Panc1 (cell line): ENCODE measurements around the gene AGBL1. TPM values are rescaled to one million over a fixed set of nuclear protein-coding genes. Genes with fewer than 3 reads are reported as not detected.

Experiments used
- ATAC-seq: fragments of 200-7000 bp; cut with Tn5 transposase; 2 replicates; pipeline ENCODE4 v1.9.1; 2020; ENCODE audit warnings: mild to moderate bottlenecking, moderate library complexity
- BruUV-seq: library from RNA; stranded (reverse); fragments of 400-500 nt; replicated peaks from 2 replicates; lab custom pipeline; 2021; lab: Mats Ljungman, UMichigan
- CTCF ChIA-PET: fragments of 300-600 bp; sonication (Branson Sonifier 250); formaldehyde crosslinking; loops from one replicate; lab custom pipeline; 2022; ENCODE audit warnings: antibody characterized with exemption; lab: Charles Lee
- POLR2A ChIA-PET: fragments of 300-600 bp; sonication (Branson Sonifier 250); formaldehyde crosslinking; loops from one replicate; lab custom pipeline; 2022; ENCODE audit warnings: antibody characterized with exemption; lab: Charles Lee
- DNase-seq: peaks from one replicate; pipeline ENCODE4 v3.0.0-alpha.2; 2010; ENCODE audit warnings: low read depth, low spot score
- H3K27ac ChIP-seq: 2 replicates; pipeline ENCODE4 v1.5.1; 2011; ENCODE audit warnings: mild to moderate bottlenecking, low read length, inconsistent platforms
- H3K27me3 ChIP-seq: fragments of 200-500 bp; sonication (Bioruptor generic); 2 replicates; pipeline ENCODE4 v1.6.0; 2014; ENCODE audit warnings: low read length, inconsistent platforms; ENCODE audit not compliant: control insufficient read depth, insufficient read depth
- H3K36me3 ChIP-seq: fragments of 200-500 bp; sonication (Bioruptor generic); 2 replicates; pipeline ENCODE4 v1.5.1; 2014; ENCODE audit warnings: inconsistent platforms, mild to moderate bottlenecking, low read length, moderate library complexity; ENCODE audit not compliant: control insufficient read depth, insufficient read depth
- H3K4me1 ChIP-seq: 2 replicates; pipeline ENCODE4 v1.5.1; 2011; ENCODE audit warnings: inconsistent platforms, mild to moderate bottlenecking, low read length, moderate library complexity; ENCODE audit not compliant: control insufficient read depth, insufficient read depth
- H3K4me3 ChIP-seq, 2 experiments: 2 replicates each; pipeline ENCODE4 v1.5.1; 2011 to 2012; ENCODE audit warnings: low read depth in 2 of 2, low read length in 2 of 2, mild to moderate bottlenecking in 2 of 2, inconsistent platforms in 1 of 2, moderate library complexity in 1 of 2
- H3K9me3 ChIP-seq: fragments of 200-500 bp; sonication (Bioruptor generic); 2 replicates; pipeline ENCODE4 v1.5.1; 2014; ENCODE audit warnings: low read depth, mild to moderate bottlenecking, inconsistent platforms, low read length, moderate library complexity; ENCODE audit not compliant: control insufficient read depth, insufficient read depth
- CTCF ChIP-seq: fragments of 450-650 bp; IDR thresholded peaks from 2 replicates; pipeline ENCODE4 v1.5.1; 2017; ENCODE audit warnings: mild to moderate bottlenecking
- POLR2AphosphoS5 ChIP-seq: IDR thresholded peaks from 2 replicates; pipeline ENCODE4 v1.6.1; 2012; ENCODE audit warnings: mild to moderate bottlenecking, low read depth, low read length, moderate library complexity
- REST ChIP-seq, 2 experiments: IDR thresholded peaks; 2 replicates each; pipeline ENCODE4 v1.6.1; 2011 to 2012; ENCODE audit warnings: low read depth in 2 of 2, control low read depth in 1 of 2, low read length in 1 of 2, mild to moderate bottlenecking in 1 of 2, moderate library complexity in 1 of 2; ENCODE audit not compliant: insufficient read depth in 1 of 2
- SIN3A ChIP-seq: IDR thresholded peaks from 2 replicates; pipeline ENCODE4 v1.6.1; 2012; ENCODE audit warnings: low read depth, mild to moderate bottlenecking, low read length, moderate library complexity, borderline replicate concordance; ENCODE audit not compliant: insufficient read depth
- TCF7L2 ChIP-seq: IDR thresholded peaks from 2 replicates; pipeline ENCODE4 v1.6.1; 2011; ENCODE audit warnings: mild to moderate bottlenecking, low read depth, low read length, inconsistent platforms
- in situ Hi-C: cut with HindIII; loops from 2 replicates; pipeline ENCODE4 v1.10.0; 2016; ENCODE audit warnings: low sequenced_read_pairs, low pct_unique_long_range_greater_than_20kb
- intact Hi-C: fragments of 100-400 bp; cut with micrococcal nuclease; formaldehyde crosslinking; loops from one replicate; pipeline ENCODE4 v1.10.0; 2022; ENCODE audit not compliant: unreplicated experiment
- total RNA-seq: library from RNA; stranded (reverse); gene quantifications from one replicate; pipeline ENCODE4 v1.2.1, GENCODE V29; 2021; ENCODE audit not compliant: unreplicated experiment

The AGBL1 gene
- total RNA-seq, 1 experiment from 2014 or later: not detected

GRCh38 chr15:86609275-86609674 lies 529.6 kb downstream of the AGBL1 start:
- CTCF ChIA-PET: no interaction called here
- TF ChIP-seq SIN3A: no peak
- TF ChIP-seq REST (IDR thresholded peaks at IDR 0.05; ENCODE audit: insufficient read depth in 1 of 2, low read depth in 2 of 2, low read length in 1 of 2): no peak
- no peak for TF ChIP-seq POLR2AphosphoS5
- no peak for TF ChIP-seq TCF7L2
- TF ChIP-seq CTCF: no peak

GRCh38 chr15:86610038-86610437 lies 530.4 kb downstream of the AGBL1 start:
- TF ChIP-seq POLR2AphosphoS5: no peak
- no peak for TF ChIP-seq SIN3A
- Histone ChIP-seq H3K9me3 (no peaks in the 10 kb centered on the region), H3K27me3 (no peaks in the 10 kb centered on the region), H3K36me3 (no peaks in the 10 kb centered on the region), H3K27ac (no peak overlapping the region), H3K4me3 (no peak overlapping the region), H3K4me1 (no peaks in the 10 kb centered on the region)
- no TSS peak for BruUV-seq
- in situ Hi-C loops (no loop called here), intact Hi-C loops (no loop called here)
- ATAC-seq: no peak
- CTCF ChIA-PET: no interaction called here
- POLR2A ChIA-PET: no interaction called here
- DNase-seq: no peak

More at GRCh38 chr15:86609275-86609674, 529.6 kb downstream of the AGBL1 start:
- H3K9me3 ChIP-seq: no peaks in the 10 kb centered on the region
- in situ Hi-C loops (no loop called here), intact Hi-C loops (no loop called here)
- POLR2A ChIA-PET: no interaction called here
- H3K27me3 ChIP-seq: no peaks in the 10 kb centered on the region
- H3K27ac ChIP-seq: no peak overlapping the region
- no peak overlapping the region for H3K4me3 ChIP-seq
- no peaks in the 10 kb centered on the region for H3K36me3 ChIP-seq
- DNase-seq (no peak), ATAC-seq (no peak)
- BruUV-seq: no TSS peak
- H3K4me1 ChIP-seq: no peaks in the 10 kb centered on the region

GRCh38 chr15:86611417-86612040 lies 531.9 kb downstream of the AGBL1 start:
- peak; percentile 48; the same call in 1 of the 2 replicates for ATAC-seq
- Histone ChIP-seq H3K4me1 (no peaks in the 10 kb centered on the region), H3K36me3 (no peaks in the 10 kb centered on the region), H3K4me3 (no peak overlapping the region), H3K27me3 (no peaks in the 10 kb centered on the region), H3K9me3 (no peaks in the 10 kb centered on the region), H3K27ac (no peak overlapping the region)
- ChIA-PET POLR2A (no interaction called here), CTCF (no interaction called here)
- peak; percentile 71 for DNase-seq
- intact Hi-C loops (no loop called here), in situ Hi-C loops (no loop called here)
- BruUV-seq: no TSS peak
- TF ChIP-seq POLR2AphosphoS5: no peak
- no peak for TF ChIP-seq TCF7L2
- TF ChIP-seq REST (IDR thresholded peaks at IDR 0.05; ENCODE audit: insufficient read depth in 1 of 2, low read depth in 2 of 2, low read length in 1 of 2): no peak
- TF ChIP-seq CTCF: no peak
- no peak for TF ChIP-seq SIN3A
